Activated CD8-positive, alpha-beta memory T cell treated with anti-CD3 and anti-CD28 coated beads, Interleukin-2, amount 50 U/mL, for 4 hours (primary cell): Measurements from ENCODE around the gene ZCCHC12.

Experiments used
- DNase-seq: peaks from one replicate; pipeline ENCODE4 v3.0.0-alpha.2; 2020

ZCCHC12 gene

DNA sequence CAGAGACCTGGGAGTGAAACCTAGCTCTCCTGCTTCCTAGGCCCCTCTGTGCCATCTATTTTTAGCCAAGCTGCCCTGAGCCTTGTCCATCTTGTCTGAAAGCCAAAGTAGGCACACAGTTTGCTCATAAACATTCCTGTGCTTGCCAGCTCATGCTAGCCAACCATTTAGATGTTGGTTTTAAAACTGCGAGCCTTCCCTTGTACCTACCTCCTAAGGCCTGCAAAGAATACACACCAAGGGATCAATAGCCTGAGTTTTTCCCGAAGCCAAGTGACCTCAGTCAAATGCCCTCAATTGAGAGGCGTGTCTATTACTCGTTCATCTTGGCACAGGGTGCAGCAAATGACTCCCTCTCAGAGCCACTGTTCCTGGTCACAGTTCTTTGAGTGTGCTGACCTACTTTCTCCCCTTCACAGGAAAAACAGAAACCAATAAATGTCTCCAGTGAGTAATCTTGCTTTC lies 48.5 kb downstream of the ZCCHC12 start:
- DNase-seq: no peak
